ENCODE measurements around the gene SPINK4.

SPINK4 gene

GRCh38 chr9:33294670-33295432 is 54.9 kb downstream of the SPINK4 start:
- DNase-seq: no peak

- DNase-seq: no peak
These were observed 55.6 kb downstream of the SPINK4 start for GRCh38 chr9:33295571-33295970.

- DNase-seq: no peak
These were observed 57.5 kb downstream of the SPINK4 start for GRCh38 chr9:33297432-33297831.
